ENCODE data around the gene C8G. TPM values are rescaled to one million over a fixed set of nuclear protein-coding genes. Genes with fewer than 3 reads are reported as not detected.

C8G gene
- total RNA-seq, 1 donor from 2014 or later = 1.7 TPM

DNA sequence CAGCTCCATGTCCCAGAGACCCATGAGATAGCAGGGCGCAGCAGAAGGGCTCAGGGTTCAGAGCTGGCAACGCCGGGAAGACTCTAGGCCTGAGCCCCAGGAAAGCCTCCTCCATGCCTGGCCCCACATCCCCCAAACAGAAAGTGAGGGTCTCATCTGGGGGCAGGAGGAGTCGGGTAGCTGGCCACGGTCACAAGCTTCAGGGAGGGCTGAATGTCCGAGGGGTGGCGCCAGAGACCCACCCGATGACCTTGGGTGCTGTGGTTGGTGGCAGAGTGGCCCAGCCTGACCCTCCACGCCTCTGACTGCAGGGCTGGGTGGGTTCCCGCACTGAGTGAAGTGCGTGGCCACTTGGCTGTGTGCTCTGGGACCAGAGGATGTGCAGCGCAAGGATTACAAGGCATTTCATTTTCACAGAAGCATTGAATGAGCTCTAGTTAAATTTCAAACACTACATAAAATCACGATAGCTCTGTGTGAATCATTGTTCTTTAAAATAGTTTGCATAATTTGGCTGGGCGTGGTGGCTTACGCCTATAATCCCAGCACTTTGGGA lies 3.0 kb downstream of the C8G start:
- Mint-ChIP-seq H3K9me3 (ENCODE audit: unreplicated experiment) (no peaks in the 10 kb centered on the region), H3K27me3 (ENCODE audit: unreplicated experiment) (no peaks in the 10 kb centered on the region), H3K27ac (ENCODE audit: unreplicated experiment) (peak overlapping the region; percentile 18), H3K36me3 (ENCODE audit: unreplicated experiment) (no peaks in the 10 kb centered on the region), H3K4me3 (ENCODE audit: unreplicated experiment) (peak overlapping the region; percentile 27), H3K4me1 (ENCODE audit: unreplicated experiment) (peaks cover 11% of the 10 kb centered on the region)
- TF ChIP-seq, protein P1, sequence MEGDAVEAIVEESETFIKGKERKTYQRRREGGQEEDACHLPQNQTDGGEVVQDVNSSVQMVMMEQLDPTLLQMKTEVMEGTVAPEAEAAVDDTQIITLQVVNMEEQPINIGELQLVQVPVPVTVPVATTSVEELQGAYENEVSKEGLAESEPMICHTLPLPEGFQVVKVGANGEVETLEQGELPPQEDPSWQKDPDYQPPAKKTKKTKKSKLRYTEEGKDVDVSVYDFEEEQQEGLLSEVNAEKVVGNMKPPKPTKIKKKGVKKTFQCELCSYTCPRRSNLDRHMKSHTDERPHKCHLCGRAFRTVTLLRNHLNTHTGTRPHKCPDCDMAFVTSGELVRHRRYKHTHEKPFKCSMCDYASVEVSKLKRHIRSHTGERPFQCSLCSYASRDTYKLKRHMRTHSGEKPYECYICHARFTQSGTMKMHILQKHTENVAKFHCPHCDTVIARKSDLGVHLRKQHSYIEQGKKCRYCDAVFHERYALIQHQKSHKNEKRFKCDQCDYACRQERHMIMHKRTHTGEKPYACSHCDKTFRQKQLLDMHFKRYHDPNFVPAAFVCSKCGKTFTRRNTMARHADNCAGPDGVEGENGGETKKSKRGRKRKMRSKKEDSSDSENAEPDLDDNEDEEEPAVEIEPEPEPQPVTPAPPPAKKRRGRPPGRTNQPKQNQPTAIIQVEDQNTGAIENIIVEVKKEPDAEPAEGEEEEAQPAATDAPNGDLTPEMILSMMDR (IDR thresholded peaks at IDR 0.05) = peak; percentile 50
- no peak for DNase-seq (ENCODE audit: extremely low spot score, unreplicated experiment)

DNA sequence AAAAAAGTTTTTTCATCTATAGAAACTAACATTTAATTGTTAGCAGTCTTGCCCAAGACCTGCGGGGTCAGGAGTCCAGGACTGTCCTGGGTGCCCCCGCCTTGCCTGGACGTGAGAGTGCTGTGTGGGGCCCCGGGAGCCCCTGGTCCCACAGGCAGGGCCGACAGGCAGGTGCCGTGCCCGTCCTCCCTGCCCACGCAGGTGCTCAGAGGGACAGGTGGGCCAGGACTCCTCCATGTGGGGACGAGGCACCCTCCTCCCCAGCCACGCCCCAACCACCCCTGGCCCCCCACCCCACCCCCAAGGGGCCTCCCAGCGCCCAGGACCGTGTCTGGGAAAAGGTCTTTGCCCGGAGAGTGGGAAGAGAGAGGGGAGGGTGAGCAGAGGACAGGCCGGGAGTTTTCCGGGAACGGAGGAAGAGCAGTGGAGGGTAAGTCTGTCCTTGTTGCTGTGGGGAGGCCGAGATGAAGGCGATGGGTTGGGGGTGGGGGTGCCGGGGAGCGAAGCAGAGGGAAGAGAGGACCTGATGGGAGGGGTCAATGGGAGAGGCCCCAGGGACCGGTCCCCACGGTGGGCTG lies 4.3 kb downstream of the C8G start:
- Mint-ChIP-seq H3K4me1 (ENCODE audit: unreplicated experiment) (peaks cover 11% of the 10 kb centered on the region), H3K9me3 (ENCODE audit: unreplicated experiment) (no peaks in the 10 kb centered on the region), H3K27ac (ENCODE audit: unreplicated experiment) (peak overlapping the region; percentile 67), H3K27me3 (ENCODE audit: unreplicated experiment) (no peaks in the 10 kb centered on the region), H3K36me3 (ENCODE audit: unreplicated experiment) (no peaks in the 10 kb centered on the region), H3K4me3 (ENCODE audit: unreplicated experiment) (peak overlapping the region; percentile 74)
- no peak for DNase-seq (ENCODE audit: extremely low spot score, unreplicated experiment)
- TF ChIP-seq, protein P1 (IDR thresholded peaks at IDR 0.05) = no peak

DNA sequence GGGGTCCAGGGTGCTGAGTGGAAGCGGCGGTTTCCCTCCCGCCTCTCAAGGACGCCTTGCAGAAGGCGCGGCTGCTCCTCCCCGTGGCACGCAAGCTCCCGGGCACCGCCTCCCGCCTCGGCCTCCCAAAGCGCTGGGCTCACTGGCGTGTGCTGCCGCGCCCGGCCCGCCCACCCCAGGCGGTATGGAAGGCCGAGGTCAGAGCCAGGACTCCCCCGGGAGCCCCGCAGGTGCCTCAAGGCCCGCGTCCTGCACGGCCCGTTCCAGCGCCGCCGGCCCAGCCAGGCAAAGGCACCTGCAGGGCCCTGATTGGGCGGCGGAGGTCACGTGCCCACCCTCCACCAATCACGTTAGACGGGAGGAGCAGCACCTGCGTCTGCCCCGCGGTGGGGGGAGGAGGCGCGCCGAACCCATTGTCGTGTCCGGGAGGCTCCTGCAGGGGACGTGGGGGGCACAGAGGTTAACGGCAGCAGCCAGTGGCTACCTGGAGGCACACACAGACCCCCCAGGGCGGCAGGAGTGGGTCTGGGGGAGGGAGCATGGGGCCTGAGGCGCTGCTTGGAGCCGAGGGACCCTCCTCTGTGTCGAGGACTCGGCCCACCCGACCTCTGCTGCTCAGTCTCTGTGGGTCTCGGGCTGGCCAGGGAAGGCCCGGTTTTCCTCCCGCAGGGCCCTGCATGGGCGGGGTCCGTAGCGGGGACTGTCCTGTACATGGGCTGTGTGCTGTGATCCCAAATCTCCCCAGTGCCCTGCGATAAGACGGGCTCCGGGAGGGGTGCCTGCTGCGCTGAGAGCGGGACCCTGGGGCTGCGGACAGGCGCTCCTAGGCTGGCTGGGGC lies 5.0 kb downstream of the C8G start:
- TF ChIP-seq, protein P1 (IDR thresholded peaks at IDR 0.05) = no peak
- H3K27me3 Mint-ChIP-seq (ENCODE audit: unreplicated experiment) = no peaks in the 10 kb centered on the region
- H3K9me3 Mint-ChIP-seq (ENCODE audit: unreplicated experiment) = no peaks in the 10 kb centered on the region
- H3K36me3 Mint-ChIP-seq (ENCODE audit: unreplicated experiment) = no peaks in the 10 kb centered on the region
- H3K4me3 Mint-ChIP-seq (ENCODE audit: unreplicated experiment) = peak overlapping the region; percentile 74
- peaks cover 8% of the 10 kb centered on the region for H3K4me1 Mint-ChIP-seq (ENCODE audit: unreplicated experiment)
- peak; percentile 96 for DNase-seq (ENCODE audit: extremely low spot score, unreplicated experiment)
- peak overlapping the region; percentile 67 for H3K27ac Mint-ChIP-seq (ENCODE audit: unreplicated experiment)

DNA sequence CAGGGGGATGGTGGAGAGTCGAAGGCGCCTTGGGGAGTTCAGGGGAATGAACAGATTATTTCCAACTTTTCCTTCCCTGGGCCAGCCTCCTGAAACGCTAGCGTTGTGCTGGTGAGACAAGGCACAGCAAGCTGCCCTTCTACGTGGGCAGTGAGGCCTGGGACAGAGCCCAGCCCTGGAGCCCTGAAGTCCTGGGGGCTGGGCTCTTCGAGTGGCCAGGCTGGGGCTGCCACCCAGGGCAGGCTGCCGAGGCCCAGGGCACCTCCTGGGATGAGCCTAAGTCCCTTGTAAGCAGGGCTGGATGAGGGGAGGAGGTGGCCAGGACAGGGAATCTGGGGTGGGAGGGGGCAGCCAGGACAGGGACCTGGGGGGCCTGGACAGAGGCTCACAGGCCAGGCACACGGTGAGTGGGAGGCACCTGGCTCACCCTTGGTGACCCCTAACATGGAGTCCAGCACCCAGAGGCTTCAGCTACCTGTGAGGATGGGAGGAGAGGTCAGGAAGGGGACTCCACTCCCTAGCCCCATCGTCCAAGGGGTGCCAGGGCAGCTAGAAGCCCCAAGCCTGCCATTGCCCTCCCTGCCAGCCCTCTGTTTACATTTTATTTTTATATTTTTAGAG lies 5.7 kb downstream of the C8G start:
- TF ChIP-seq, protein P1 (IDR thresholded peaks at IDR 0.05) = no peak
- H3K4me1 Mint-ChIP-seq (ENCODE audit: unreplicated experiment) = peaks cover 8% of the 10 kb centered on the region
- no peaks in the 10 kb centered on the region for H3K27me3 Mint-ChIP-seq (ENCODE audit: unreplicated experiment)
- H3K27ac Mint-ChIP-seq (ENCODE audit: unreplicated experiment) = peak overlapping the region; percentile 7
- H3K36me3 Mint-ChIP-seq (ENCODE audit: unreplicated experiment) = no peaks in the 10 kb centered on the region
- H3K4me3 Mint-ChIP-seq (ENCODE audit: unreplicated experiment) = peak overlapping the region; percentile 73
- H3K9me3 Mint-ChIP-seq (ENCODE audit: unreplicated experiment) = no peaks in the 10 kb centered on the region
- no peak for DNase-seq (ENCODE audit: extremely low spot score, unreplicated experiment)

Data from osteocyte (in vitro differentiated cells).